SK-N-SH (cell line): ENCODE data around the gene RBM4. TPM values are rescaled to one million over a fixed set of nuclear protein-coding genes. Genes with fewer than 3 reads are reported as not detected.
A peak's percentile ranks its signal among the peaks of the same experiment; 100 is the strongest.

Experiments
- CTCF ChIA-PET: fragments of 300-600, 350-600 bp; formaldehyde crosslinking; extraction: SDS; loops from one replicate; lab custom pipeline; 2021; lab: Yijun Ruan, JAX
- POLR2A ChIA-PET: fragments of 350-600 bp; sonication (Branson Sonifier 250); formaldehyde crosslinking; extraction: SDS; loops from one replicate; lab custom pipeline; 2020; ENCODE audit warnings: antibody characterized with exemption, inconsistent platforms; lab: Yijun Ruan, JAX
- DNase-seq: peaks from one replicate; pipeline ENCODE4 v3.0.0; 2012
- H2AFZ ChIP-seq: fragments of 200-600 bp; sonication (generic); 2 replicates; pipeline ENCODE4 v1.8.1; 2016; ENCODE audit warnings: antibody characterized with exemption, mild to moderate bottlenecking, low read depth
- H3F3A ChIP-seq: fragments of 200-600 bp; sonication (generic); replicated peaks from 2 replicates; pipeline ENCODE3; 2016; ENCODE audit warnings: antibody characterized with exemption, mild to moderate bottlenecking; ENCODE audit not compliant: insufficient read depth
- H3K27ac ChIP-seq, 2 experiments: fragments of 200-500 bp in 1 of 2; fragments of 200-600 bp in 1 of 2; sonication (Bioruptor generic) in 1 of 2; sonication (generic), shearing (Covaris generic) in 1 of 2; 2 replicates each; pipeline versions ENCODE4 v1.5.1 to v1.6.1; 2014 to 2016; ENCODE audit warnings: low read depth in 2 of 2, inconsistent platforms in 1 of 2, low read length in 1 of 2, mild to moderate bottlenecking in 1 of 2, mixed read lengths in 1 of 2
- H3K27me3 ChIP-seq: fragments of 200-600 bp; sonication (generic), shearing (Covaris generic); 2 replicates; pipeline ENCODE4 v1.6.1; 2016; ENCODE audit warnings: mixed run types; ENCODE audit not compliant: insufficient read depth
- H3K36me3 ChIP-seq, 2 experiments: fragments of 200-500 bp in 1 of 2; fragments of 200-600 bp in 1 of 2; sonication (Bioruptor generic) in 1 of 2; sonication (generic) in 1 of 2; replicated peaks in 1 of 2; 2 replicates each; pipeline versions ENCODE3 to v1.5.1; 2014 to 2016; ENCODE audit warnings: low read length in 1 of 2, mild to moderate bottlenecking in 1 of 2; ENCODE audit not compliant: insufficient read depth in 2 of 2, control insufficient read depth in 1 of 2
- H3K4me1 ChIP-seq, 2 experiments: fragments of 200-500 bp in 1 of 2; fragments of 200-600 bp in 1 of 2; sonication (Bioruptor generic) in 1 of 2; sonication (generic), shearing (Covaris generic) in 1 of 2; 2 replicates each; pipeline versions ENCODE4 v1.5.1 to v1.6.1; 2014 to 2016; ENCODE audit warnings: low read depth in 1 of 2, low read length in 1 of 2, mixed run types in 1 of 2; ENCODE audit not compliant: insufficient read depth in 2 of 2, control insufficient read depth in 1 of 2
- H3K4me2 ChIP-seq: fragments of 200-600 bp; sonication (generic), shearing (Covaris generic); 2 replicates; pipeline ENCODE4 v1.6.1; 2017; ENCODE audit warnings: mixed run types
- H3K4me3 ChIP-seq, 2 experiments: fragments of 200-500 bp in 1 of 2; fragments of 200-600 bp in 1 of 2; sonication (Bioruptor generic) in 1 of 2; sonication (generic), shearing (Covaris generic) in 1 of 2; 2 replicates each; pipeline versions ENCODE4 v1.5.1 to v1.8.1; 2014 to 2016; ENCODE audit warnings: low read depth in 2 of 2, inconsistent platforms in 1 of 2, low read length in 1 of 2, mild to moderate bottlenecking in 1 of 2, mixed read lengths in 1 of 2, moderate library complexity in 1 of 2
- H3K79me2 ChIP-seq: fragments of 200-600 bp; sonication (generic); 2 replicates; pipeline ENCODE4 v1.8.1; 2017; ENCODE audit warnings: mild to moderate bottlenecking; ENCODE audit not compliant: insufficient read depth
- H3K9ac ChIP-seq: fragments of 200-600 bp; sonication (generic); 2 replicates; pipeline ENCODE4 v1.6.1; 2017; ENCODE audit warnings: mixed run types
- H3K9me2 ChIP-seq: fragments of 200-600 bp; sonication (generic); 2 replicates; pipeline ENCODE4 v1.6.1; 2017; ENCODE audit warnings: mixed run types
- H3K9me3 ChIP-seq: fragments of 200-600 bp; sonication (generic); 2 replicates; pipeline ENCODE4 v1.6.1; 2017; ENCODE audit warnings: mixed run types, mild to moderate bottlenecking, moderate library complexity
- H4K20me1 ChIP-seq: fragments of 200-600 bp; sonication (generic); 2 replicates; pipeline ENCODE4 v1.6.1; 2017; ENCODE audit warnings: mild to moderate bottlenecking, mixed run types; ENCODE audit not compliant: insufficient read depth
- CHD2 ChIP-seq: fragments of 150-350 bp; IDR thresholded peaks from 2 replicates; pipeline ENCODE4 v1.6.1; 2018; ENCODE audit warnings: low read length; ENCODE audit not compliant: partially characterized antibody
- CTCF ChIP-seq: fragments of 200-600 bp; sonication (generic); IDR thresholded peaks from 2 replicates; pipeline ENCODE4 v1.6.1; 2017; ENCODE audit warnings: antibody characterized with exemption, mild to moderate bottlenecking, moderate library complexity
- ELF1 ChIP-seq: IDR thresholded peaks from 2 replicates; pipeline ENCODE4 v1.4.0; 2012
- EZH2phosphoT487 ChIP-seq: fragments of 200-600 bp; sonication (generic); IDR thresholded peaks from 2 replicates; pipeline ENCODE4 v1.6.1; 2017; ENCODE audit warnings: low read depth, mixed run types, mild to moderate bottlenecking, antibody characterized with exemption, moderate library complexity, borderline replicate concordance
- FOXJ3 ChIP-seq: sonication (generic); formaldehyde crosslinking; IDR thresholded peaks from 2 replicates; pipeline ENCODE4 v1.5.1; 2020; ENCODE audit warnings: mild to moderate bottlenecking, missing genetic modification reagents
- GATA2 ChIP-seq: sonication (generic); formaldehyde crosslinking; IDR thresholded peaks from 2 replicates; pipeline ENCODE4 v1.5.0; 2020; ENCODE audit warnings: mild to moderate bottlenecking, missing genetic modification reagents
- MAX ChIP-seq: IDR thresholded peaks from 2 replicates; pipeline ENCODE4 v1.4.0; 2012; ENCODE audit warnings: low read depth
- MEF2A ChIP-seq: IDR thresholded peaks from 2 replicates; pipeline ENCODE4 v1.4.0; 2012; ENCODE audit warnings: low read depth, borderline replicate concordance
- MXI1 ChIP-seq: IDR thresholded peaks from 2 replicates; pipeline ENCODE4 v1.6.1; 2012; ENCODE audit warnings: mild to moderate bottlenecking, low read depth, low read length, improper control_type of control experiment
- NRF1 ChIP-seq: IDR thresholded peaks from 2 replicates; pipeline ENCODE4 v1.6.1; 2012; ENCODE audit warnings: low read depth, mild to moderate bottlenecking, low read length
- POLR2AphosphoS5 ChIP-seq: IDR thresholded peaks from 2 replicates; pipeline ENCODE4 v1.6.1; 2012; ENCODE audit warnings: low read depth, low read length
- RFX5 ChIP-seq: IDR thresholded peaks from 2 replicates; pipeline ENCODE4 v1.6.1; 2012; ENCODE audit warnings: mild to moderate bottlenecking, improper control_type of control experiment, low read length
- SIN3A ChIP-seq: IDR thresholded peaks from 2 replicates; pipeline ENCODE4 v1.6.1; 2012; ENCODE audit warnings: low read depth, mild to moderate bottlenecking, low read length, moderate library complexity, borderline replicate concordance
- TAF1 ChIP-seq: IDR thresholded peaks from 2 replicates; pipeline ENCODE4 v1.6.1; 2012; ENCODE audit warnings: low read depth, mild to moderate bottlenecking, low read length, moderate library complexity, borderline replicate concordance
- TEAD4 ChIP-seq: IDR thresholded peaks from 2 replicates; pipeline ENCODE4 v1.4.0; 2012; ENCODE audit warnings: mild to moderate bottlenecking, borderline replicate concordance; ENCODE audit not compliant: insufficient read depth
- YY1 ChIP-seq: IDR thresholded peaks from 2 replicates; pipeline ENCODE4 v1.4.0; 2012; ENCODE audit warnings: low read depth, mild to moderate bottlenecking
- WGBS: methylation state at CpG from one replicate; pipeline ENCODE4 v1.1.6; 2017; ENCODE audit warnings: low lambda C conversion rate; 5-methylcytosine and 5-hydroxymethylcytosine counted together
- polyA plus RNA-seq, 3 experiments: library from polyadenylated mRNA; depleted of rRNA; stranded (reverse); fragments of >200 nt; gene quantifications; 2 replicates each; pipeline ENCODE4 v1.2.3, GENCODE V29; 2012
- TF ChIP-seq, protein P1 (sequence below): fragments of 150-350 bp; IDR thresholded peaks from 2 replicates; pipeline ENCODE4 v1.6.1; 2016; ENCODE audit warnings: mild to moderate bottlenecking, low read depth, low read length
- TF ChIP-seq, protein P2 (sequence below): IDR thresholded peaks from 2 replicates; pipeline ENCODE4; 2012
- TF ChIP-seq, protein P3 (sequence below): IDR thresholded peaks from 2 replicates; pipeline ENCODE4 v1.6.1; 2012; ENCODE audit warnings: mild to moderate bottlenecking, low read depth, low read length, moderate library complexity
- TF ChIP-seq, protein P4 (sequence below): fragments of 150-350 bp; IDR thresholded peaks from 2 replicates; pipeline ENCODE4 v1.6.1; 2017; ENCODE audit warnings: antibody characterized with exemption, low read length, low read depth, borderline replicate concordance

RBM4 gene
- polyA plus RNA-seq (2012; rRNA removed), result 202 and 222 TPM in 2 replicates
- 189 and 200 TPM in 2 replicates for polyA plus RNA-seq (2012; cell fraction: cytosol; rRNA removed)
- 104 and 183 TPM in 2 replicates for polyA plus RNA-seq (2012; cell fraction: nucleus; rRNA removed)

DNA sequence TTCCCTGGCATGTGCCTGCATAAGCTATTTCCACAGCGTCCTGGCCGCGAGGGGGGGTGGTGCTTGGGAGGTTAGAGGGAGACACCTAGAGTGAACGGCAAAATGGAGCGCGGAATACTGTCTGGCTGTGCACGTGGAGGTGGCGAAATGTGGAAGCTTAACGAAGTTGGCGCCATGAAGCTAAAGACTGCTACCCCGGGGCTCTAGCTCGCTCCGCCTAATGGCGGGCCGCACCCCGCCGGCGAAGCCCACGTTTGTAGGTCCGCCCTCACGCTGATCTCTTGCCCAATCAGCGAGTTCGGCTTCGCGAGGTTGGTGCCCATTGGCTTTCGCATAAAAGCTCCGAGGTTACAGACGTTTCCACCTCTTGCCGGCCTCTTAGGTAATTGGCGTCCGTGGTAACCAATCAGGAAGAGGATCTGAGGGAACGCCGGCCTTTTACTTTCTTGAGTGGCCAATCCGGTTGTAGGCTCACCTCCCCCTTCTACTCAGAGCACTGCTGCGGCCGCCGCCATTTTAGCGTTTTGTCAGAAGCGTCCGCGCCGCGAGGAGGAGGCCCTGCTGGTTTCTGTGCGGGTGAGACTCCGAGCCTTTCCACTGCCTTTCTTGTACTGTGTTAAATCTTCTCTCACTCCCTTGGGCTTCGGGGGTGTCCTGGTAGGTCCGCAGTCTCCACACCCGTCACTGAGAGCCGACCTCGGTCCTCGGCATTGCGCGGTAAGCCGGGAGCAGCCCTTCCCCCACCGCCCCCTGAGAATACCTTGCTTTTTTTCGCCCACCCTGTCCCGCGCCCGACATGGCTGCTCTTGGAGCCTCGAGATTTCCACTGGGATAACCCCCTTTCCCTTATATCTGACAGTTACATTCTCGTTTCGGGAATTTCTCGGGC lies at the start of gene RBM4:
Gene RBM4 (plus strand): TSS at position 527 of the 889 bp plus-strand sequence. CDS start 1,009 bp downstream, outside the sequence.
- Histone ChIP-seq H2AFZ (peak within 1 kb of the TSS; percentile 41; the same call in 1 of the 2 replicates), H3K4me1 (peaks cover 42 to 43% of the 10 kb centered on the region in 2 experiments), H3K36me3 (peaks cover 37 to 43% of the 10 kb centered on the region in 2 experiments), H3K9me2 (no peaks in the 10 kb centered on the region), H3K9ac (peak within 1 kb of the TSS; percentile 96)
- TF ChIP-seq ELF1 (0 out of 2 replicates have a peak, but pooled peaks have one; percentile 48), YY1 (peak; percentile 95), TEAD4 (peak; percentile 7; the same call in 1 of the 2 replicates), GATA2 (CRISPR knock-in tag) (no peak), MAX (peak; percentile 79), MEF2A (no peak), FOXJ3 (CRISPR knock-in tag) (peak; percentile 54; the same call in 1 of the 2 replicates), POLR2AphosphoS5 (peak; percentile 96), TAF1 (peak; percentile 92), SIN3A (peak; percentile 71; the same call in 1 of the 2 replicates), MXI1 (peak; percentile 96), CTCF (peak; percentile 28), EZH2phosphoT487 (no peak), CHD2 (peak; percentile 96), RFX5 (peak; percentile 77), NRF1 (no peak)
- TF ChIP-seq, protein P1, sequence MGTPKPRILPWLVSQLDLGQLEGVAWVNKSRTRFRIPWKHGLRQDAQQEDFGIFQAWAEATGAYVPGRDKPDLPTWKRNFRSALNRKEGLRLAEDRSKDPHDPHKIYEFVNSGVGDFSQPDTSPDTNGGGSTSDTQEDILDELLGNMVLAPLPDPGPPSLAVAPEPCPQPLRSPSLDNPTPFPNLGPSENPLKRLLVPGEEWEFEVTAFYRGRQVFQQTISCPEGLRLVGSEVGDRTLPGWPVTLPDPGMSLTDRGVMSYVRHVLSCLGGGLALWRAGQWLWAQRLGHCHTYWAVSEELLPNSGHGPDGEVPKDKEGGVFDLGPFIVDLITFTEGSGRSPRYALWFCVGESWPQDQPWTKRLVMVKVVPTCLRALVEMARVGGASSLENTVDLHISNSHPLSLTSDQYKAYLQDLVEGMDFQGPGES, result peak; percentile 80
- TF ChIP-seq, protein P2, sequence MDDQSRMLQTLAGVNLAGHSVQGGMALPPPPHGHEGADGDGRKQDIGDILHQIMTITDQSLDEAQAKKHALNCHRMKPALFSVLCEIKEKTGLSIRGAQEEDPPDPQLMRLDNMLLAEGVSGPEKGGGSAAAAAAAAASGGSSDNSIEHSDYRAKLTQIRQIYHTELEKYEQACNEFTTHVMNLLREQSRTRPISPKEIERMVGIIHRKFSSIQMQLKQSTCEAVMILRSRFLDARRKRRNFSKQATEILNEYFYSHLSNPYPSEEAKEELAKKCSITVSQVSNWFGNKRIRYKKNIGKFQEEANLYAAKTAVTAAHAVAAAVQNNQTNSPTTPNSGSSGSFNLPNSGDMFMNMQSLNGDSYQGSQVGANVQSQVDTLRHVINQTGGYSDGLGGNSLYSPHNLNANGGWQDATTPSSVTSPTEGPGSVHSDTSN, result peak; percentile 99
- TF ChIP-seq, protein P3, sequence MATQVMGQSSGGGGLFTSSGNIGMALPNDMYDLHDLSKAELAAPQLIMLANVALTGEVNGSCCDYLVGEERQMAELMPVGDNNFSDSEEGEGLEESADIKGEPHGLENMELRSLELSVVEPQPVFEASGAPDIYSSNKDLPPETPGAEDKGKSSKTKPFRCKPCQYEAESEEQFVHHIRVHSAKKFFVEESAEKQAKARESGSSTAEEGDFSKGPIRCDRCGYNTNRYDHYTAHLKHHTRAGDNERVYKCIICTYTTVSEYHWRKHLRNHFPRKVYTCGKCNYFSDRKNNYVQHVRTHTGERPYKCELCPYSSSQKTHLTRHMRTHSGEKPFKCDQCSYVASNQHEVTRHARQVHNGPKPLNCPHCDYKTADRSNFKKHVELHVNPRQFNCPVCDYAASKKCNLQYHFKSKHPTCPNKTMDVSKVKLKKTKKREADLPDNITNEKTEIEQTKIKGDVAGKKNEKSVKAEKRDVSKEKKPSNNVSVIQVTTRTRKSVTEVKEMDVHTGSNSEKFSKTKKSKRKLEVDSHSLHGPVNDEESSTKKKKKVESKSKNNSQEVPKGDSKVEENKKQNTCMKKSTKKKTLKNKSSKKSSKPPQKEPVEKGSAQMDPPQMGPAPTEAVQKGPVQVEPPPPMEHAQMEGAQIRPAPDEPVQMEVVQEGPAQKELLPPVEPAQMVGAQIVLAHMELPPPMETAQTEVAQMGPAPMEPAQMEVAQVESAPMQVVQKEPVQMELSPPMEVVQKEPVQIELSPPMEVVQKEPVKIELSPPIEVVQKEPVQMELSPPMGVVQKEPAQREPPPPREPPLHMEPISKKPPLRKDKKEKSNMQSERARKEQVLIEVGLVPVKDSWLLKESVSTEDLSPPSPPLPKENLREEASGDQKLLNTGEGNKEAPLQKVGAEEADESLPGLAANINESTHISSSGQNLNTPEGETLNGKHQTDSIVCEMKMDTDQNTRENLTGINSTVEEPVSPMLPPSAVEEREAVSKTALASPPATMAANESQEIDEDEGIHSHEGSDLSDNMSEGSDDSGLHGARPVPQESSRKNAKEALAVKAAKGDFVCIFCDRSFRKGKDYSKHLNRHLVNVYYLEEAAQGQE, result no peak
- TF ChIP-seq, protein P4, sequence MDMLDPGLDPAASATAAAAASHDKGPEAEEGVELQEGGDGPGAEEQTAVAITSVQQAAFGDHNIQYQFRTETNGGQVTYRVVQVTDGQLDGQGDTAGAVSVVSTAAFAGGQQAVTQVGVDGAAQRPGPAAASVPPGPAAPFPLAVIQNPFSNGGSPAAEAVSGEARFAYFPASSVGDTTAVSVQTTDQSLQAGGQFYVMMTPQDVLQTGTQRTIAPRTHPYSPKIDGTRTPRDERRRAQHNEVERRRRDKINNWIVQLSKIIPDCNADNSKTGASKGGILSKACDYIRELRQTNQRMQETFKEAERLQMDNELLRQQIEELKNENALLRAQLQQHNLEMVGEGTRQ, result no peak
- TF ChIP-seq, all 33 proteins: peak for 14
- Histone ChIP-seq H3K27ac (peak within 1 kb of the TSS; percentile 88 to 94), H3K4me3 (peak within 1 kb of the TSS; percentile 75 to 97), H3K79me2 (peaks cover 97% of the 10 kb centered on the region), H3K27me3 (no peaks in the 10 kb centered on the region), H4K20me1 (peaks cover 48% of the 10 kb centered on the region), H3F3A (peaks cover 31% of the 10 kb centered on the region), H3K9me3 (no peaks in the 10 kb centered on the region), H3K4me2 (peak within 1 kb of the TSS; percentile 83)
- ChIA-PET CTCF (interaction anchor here (0.6 to 1.2 kb wide), 6 partner anchors 17 to 445 kb away, joined by 3 to 5 read pairs (median 4); partner anchors contain the start of gene RBM4B), POLR2A (interaction anchor here (0.6 to 2.6 kb wide), 20 partner anchors 8 to 479 kb away, joined by 3 to 18 read pairs (median 5); partner anchors contain the start of genes CCDC87, CCS, RBM14 and RBM4B)
- DNase-seq, result peak; percentile 95
- under 1% methylated on average over 50 of the region's 63 CpGs for WGBS
